Duodenal mucosa (tissue), 2 donors: Measurements from ENCODE around the gene PORCN.
A peak's percentile ranks its signal among the peaks of the same experiment; 100 is the strongest.

Experiments used
- H3K27ac ChIP-seq: one replicate; pipeline ENCODE4 v1.7.0; 2013; ENCODE audit warnings: low read depth, low read length
- H3K27me3 ChIP-seq, 2 donors: one replicate each; pipeline ENCODE4 v1.7.0; 2013; ENCODE audit warnings: low read length in 2 of 2, control low read depth in 1 of 2; ENCODE audit not compliant: insufficient read depth in 2 of 2, control insufficient read depth in 1 of 2
- H3K36me3 ChIP-seq, 2 donors: one replicate each; pipeline ENCODE4 v1.7.0; 2013; ENCODE audit warnings: low read length in 2 of 2, control low read depth in 1 of 2; ENCODE audit not compliant: insufficient read depth in 2 of 2, control insufficient read depth in 1 of 2
- H3K4me1 ChIP-seq, 2 donors: one replicate each; pipeline ENCODE4 v1.7.0; 2013; ENCODE audit warnings: low read length in 2 of 2, control low read depth in 1 of 2; ENCODE audit not compliant: insufficient read depth in 2 of 2, control insufficient read depth in 1 of 2
- H3K4me3 ChIP-seq, 2 donors: one replicate each; pipeline ENCODE4 v1.7.0; 2013; ENCODE audit warnings: low read length in 2 of 2, low read depth in 1 of 2
- H3K9ac ChIP-seq, 2 donors: one replicate each; pipeline ENCODE4 v1.7.0; 2013; ENCODE audit warnings: low read length in 2 of 2, low read depth in 1 of 2
- H3K9me3 ChIP-seq, 2 donors: one replicate each; pipeline ENCODE4 v1.7.0; 2013; ENCODE audit warnings: low read length in 2 of 2, control low read depth in 1 of 2; ENCODE audit not compliant: control insufficient read depth in 1 of 2

Gene PORCN

DNA sequence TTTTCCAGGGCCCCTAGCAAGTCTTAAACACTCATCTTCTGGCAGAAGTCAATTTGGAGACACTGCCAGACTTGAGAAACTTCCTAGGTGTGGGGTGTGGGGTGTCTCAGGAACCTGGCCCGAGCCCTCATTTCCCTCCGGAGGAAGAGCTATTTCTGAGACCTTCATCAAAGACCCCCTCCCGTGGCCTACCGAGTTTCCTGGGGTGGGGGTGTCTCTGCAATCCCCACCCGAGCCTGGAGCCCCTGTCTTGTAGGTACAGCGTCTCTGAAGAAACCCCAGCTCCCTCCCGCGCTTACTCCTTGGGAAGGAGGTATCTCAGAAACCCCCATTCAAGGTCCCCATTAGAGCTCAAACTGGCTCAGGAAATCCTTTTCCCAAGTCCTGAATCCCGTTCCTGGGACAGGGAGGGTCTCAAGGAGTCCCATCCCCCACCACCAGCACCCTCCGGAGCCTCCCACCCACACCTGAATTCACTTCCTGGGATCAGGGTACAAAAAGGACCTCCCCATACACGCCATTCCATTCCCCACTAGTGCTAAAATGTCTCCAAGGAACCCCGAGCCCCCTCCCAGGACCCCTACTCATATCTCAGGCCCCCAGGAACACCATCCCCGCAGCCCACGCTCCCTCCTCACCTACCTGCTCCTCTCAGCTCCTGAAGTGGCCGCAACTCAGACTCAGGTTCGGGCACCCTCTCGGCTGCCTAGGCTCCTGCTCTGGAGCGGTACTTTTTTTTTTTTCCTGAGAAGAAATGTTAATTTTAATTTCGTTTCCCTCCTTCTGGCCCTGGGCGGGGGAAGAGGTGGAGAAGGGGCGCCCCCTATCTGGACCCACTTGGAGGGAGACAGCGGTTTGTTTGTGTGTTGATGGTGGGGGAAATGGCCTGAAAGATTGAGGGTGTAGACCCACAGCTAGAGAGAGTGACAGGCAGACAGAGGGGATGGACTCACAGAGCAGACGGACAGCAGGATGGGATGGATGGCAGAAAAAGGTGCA, 39.8 kb upstream of the PORCN start:
- peaks cover 0 to 16% of the 10 kb centered on the region in 2 donors for H3K4me1 ChIP-seq
- no peak overlapping the region for H3K27ac ChIP-seq
- H3K9ac ChIP-seq, result peak overlapping the region; percentile 44 to 64
- no peaks in the 10 kb centered on the region for H3K9me3 ChIP-seq
- H3K4me3 ChIP-seq, result peak overlapping the region; percentile 66 to 72
- H3K36me3 ChIP-seq, result no peaks in the 10 kb centered on the region
- H3K27me3 ChIP-seq, result no peaks in the 10 kb centered on the region

DNA sequence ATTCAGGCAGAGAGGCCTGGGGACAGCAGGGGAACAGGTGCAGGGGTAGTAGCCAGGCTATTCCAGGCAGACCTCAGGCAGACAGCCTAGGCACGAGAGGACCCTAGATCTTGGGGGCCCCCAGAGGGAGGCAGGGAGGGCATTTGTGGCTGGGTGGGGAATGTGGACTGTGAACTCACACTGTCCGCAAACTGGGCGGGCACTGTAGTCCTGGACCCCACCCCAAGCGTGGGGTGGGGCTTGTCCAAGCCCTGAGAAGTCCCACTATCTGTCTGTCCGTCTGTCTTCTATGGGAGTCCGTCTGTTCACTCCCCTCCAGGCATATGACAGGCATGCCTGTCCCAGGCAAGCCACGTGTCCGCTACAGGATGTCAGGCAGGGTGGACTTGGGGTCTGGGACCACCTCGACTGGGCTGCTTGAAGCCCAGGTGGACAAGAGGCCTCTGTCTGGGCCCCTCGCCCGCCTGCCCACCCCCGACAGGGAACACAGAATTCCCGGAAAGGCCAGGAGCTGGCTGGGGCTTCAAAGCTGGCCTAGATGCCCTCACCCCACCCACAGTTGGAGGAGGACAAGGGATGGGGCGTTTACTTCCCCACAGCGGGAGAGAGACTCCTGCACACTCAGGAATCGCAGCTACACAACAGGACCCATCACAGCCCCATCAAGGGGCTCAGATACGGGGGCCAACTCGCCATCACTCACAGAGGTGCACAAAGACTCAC, 38.5 kb upstream of the PORCN start, which contains the start of gene SLC38A5:
Gene SLC38A5, minus strand, starts transcription at position 151 of the 723 bp plus-strand sequence. CDS start 2,336 bp downstream, outside the sequence.
- Histone ChIP-seq H3K4me3 (peak within 1 kb of the TSS; percentile 66 to 72), H3K36me3 (no peaks in the 10 kb centered on the region), H3K27me3 (no peaks in the 10 kb centered on the region), H3K4me1 (peaks cover 0 to 20% of the 10 kb centered on the region in 2 donors), H3K27ac (no peak within 1 kb of the TSS), H3K9me3 (no peaks in the 10 kb centered on the region), H3K9ac (peak within 1 kb of the TSS; percentile 44 to 64)

DNA sequence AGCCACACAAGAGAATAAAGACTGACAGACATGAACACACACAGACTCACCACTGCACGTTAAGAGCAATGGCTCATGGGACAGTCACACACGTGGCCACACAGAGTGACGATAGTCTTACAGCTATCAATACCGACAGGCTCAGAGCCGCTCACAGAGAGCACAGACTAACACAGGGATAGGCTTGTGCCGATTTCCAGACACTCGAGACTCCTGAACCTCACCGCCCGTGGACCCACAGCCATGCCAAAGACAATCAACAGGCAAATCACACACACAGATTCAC, 38.0 kb upstream of the PORCN start:
- Histone ChIP-seq H3K27me3 (no peaks in the 10 kb centered on the region), H3K36me3 (no peaks in the 10 kb centered on the region), H3K27ac (no peak overlapping the region), H3K4me3 (no peak overlapping the region), H3K9me3 (no peaks in the 10 kb centered on the region), H3K9ac (no peak overlapping the region), H3K4me1 (peaks cover 0 to 18% of the 10 kb centered on the region in 2 donors)

- Histone ChIP-seq H3K27ac (no peak overlapping the region), H3K9ac (no peak overlapping the region), H3K36me3 (no peaks in the 10 kb centered on the region), H3K4me1 (peaks cover 0 to 18% of the 10 kb centered on the region in 2 donors), H3K4me3 (no peak overlapping the region), H3K9me3 (no peaks in the 10 kb centered on the region), H3K27me3 (no peaks in the 10 kb centered on the region)
These were observed 37.3 kb upstream of the PORCN start for GRCh38 chrX:48471504-48471903.

DNA sequence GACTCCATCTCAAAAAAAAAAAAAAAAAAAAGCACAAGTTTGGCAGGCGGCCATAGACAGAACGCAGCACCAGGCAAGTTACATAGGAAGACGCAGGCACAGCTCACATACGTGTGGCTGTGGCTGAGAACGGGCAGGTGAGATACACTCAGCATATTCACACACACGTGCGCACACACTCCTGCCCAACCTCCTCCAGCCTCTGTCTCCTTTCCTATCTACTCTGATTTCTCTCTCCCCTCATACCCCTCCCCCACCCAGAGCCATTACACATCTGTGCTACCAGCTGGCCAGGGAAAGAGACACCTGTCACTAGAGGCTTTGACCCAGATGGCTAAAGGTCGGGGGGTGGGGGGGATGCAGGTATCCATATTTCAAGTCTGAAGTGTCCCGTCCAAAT, 36.6 kb upstream of the PORCN start:
- Histone ChIP-seq H3K9me3 (no peaks in the 10 kb centered on the region), H3K36me3 (no peaks in the 10 kb centered on the region), H3K4me3 (no peak overlapping the region), H3K4me1 (peaks cover 3 to 24% of the 10 kb centered on the region in 2 donors), H3K27me3 (no peaks in the 10 kb centered on the region), H3K27ac (no peak overlapping the region), H3K9ac (no peak overlapping the region)

DNA sequence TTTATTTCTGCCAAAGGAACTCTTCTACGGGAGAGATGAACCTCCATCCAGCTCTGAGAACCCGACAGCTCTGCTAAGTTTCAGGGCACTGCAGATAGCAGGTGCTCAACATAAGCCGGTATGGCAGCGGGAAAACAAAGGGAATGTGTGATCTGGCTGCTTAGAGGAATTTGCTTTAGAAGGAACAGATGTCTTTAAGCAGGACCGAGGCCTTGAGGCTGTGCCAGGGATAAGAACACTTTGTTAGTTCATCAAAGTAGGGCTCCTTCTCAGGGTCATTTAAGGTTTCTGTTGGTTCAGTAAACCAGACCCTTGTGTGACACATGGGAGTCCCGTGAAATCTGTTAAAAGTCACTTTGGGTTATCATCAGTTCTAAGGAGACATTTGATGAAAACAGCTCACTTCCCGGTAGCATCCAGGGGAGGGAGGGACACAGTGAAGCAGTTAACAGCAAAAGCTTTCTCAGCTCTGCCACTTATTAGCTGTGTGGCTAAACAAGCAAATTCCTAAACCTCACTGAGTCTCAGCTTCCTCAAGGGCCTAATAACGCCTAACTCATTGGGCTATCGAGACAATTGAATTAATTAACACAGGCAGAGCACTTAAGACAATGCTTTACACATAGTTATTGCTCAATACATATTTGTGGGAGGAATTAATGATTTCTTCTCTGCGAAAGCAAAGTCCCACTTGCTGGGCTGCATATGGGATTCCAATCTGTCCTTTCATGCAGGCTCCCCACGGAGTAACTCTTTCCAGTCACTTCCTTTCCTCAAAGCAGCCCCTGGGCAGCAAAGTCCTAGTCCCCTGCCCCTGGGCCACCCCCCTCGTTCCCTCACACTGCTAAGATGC, 35.7 kb upstream of the PORCN start:
- no peak overlapping the region for H3K27ac ChIP-seq

GRCh38 chrX:48473704-48473990, 35.1 kb upstream of the PORCN start:
- Histone ChIP-seq H3K27ac (no peak overlapping the region), H3K4me3 (no peak overlapping the region), H3K9ac (no peak overlapping the region), H3K9me3 (no peaks in the 10 kb centered on the region), H3K36me3 (no peaks in the 10 kb centered on the region), H3K4me1 (peaks cover 3 to 20% of the 10 kb centered on the region in 2 donors), H3K27me3 (no peaks in the 10 kb centered on the region)

More for the DNA sequence above, 35.7 kb upstream of the PORCN start:
- Histone ChIP-seq H3K27me3 (no peaks in the 10 kb centered on the region), H3K4me3 (no peak overlapping the region), H3K36me3 (no peaks in the 10 kb centered on the region), H3K9me3 (no peaks in the 10 kb centered on the region), H3K9ac (no peak overlapping the region), H3K4me1 (peaks cover 3 to 20% of the 10 kb centered on the region in 2 donors)

DNA sequence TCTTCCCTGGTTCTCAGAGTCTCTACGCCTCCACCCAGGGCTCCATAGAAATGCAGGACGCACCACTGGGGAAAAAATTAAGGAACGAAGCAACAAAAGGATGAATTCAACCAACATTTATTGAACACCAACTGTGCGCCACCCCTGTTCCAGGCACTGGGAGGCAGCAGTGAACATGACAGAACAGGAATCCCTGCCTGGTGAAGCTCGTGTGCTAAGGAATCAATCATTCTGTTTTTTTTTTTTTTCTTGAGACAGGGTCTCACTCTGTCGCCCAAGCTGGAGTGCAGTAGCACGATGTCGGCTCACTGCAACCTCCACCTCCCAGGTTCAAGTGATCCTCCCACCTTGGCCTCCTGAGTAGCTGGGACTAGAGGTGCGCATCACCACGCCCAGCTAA, 34.7 kb upstream of the PORCN start:
- Histone ChIP-seq H3K9me3 (no peaks in the 10 kb centered on the region), H3K27me3 (no peaks in the 10 kb centered on the region), H3K9ac (no peak overlapping the region), H3K27ac (no peak overlapping the region), H3K36me3 (no peaks in the 10 kb centered on the region), H3K4me1 (peaks cover 3 to 20% of the 10 kb centered on the region in 2 donors), H3K4me3 (no peak overlapping the region)

- H3K9me3 ChIP-seq, result no peaks in the 10 kb centered on the region
- no peak overlapping the region for H3K4me3 ChIP-seq
- no peaks in the 10 kb centered on the region for H3K36me3 ChIP-seq
- peaks cover 3 to 18% of the 10 kb centered on the region in 2 donors for H3K4me1 ChIP-seq
- H3K9ac ChIP-seq, result no peak overlapping the region
- H3K27me3 ChIP-seq, result no peaks in the 10 kb centered on the region
- H3K27ac ChIP-seq, result no peak overlapping the region
These were observed 34.2 kb upstream of the PORCN start for GRCh38 chrX:48474581-48474980.
